Fibroblast of pulmonary artery (primary cell): ENCODE measurements around the gene MYH9.

Experiments used
- DNase-seq: peaks from one replicate; pipeline ENCODE4 v3.0.0-alpha.2; 2010; ENCODE audit warnings: low read depth
- H3K4me3 ChIP-seq: replicated peaks from 2 replicates; pipeline ENCODE4 v1.5.1; 2011; ENCODE audit warnings: low read depth, mild to moderate bottlenecking, control low read depth, low read length, moderate library complexity
- CTCF ChIP-seq: IDR thresholded peaks from 2 replicates; pipeline ENCODE4 v1.5.1; 2011; ENCODE audit warnings: mild to moderate bottlenecking, control low read depth, low read length, inconsistent platforms; ENCODE audit errors: missing control alignments

The MYH9 gene

GRCh38 chr22:36302439-36303114, 85.2 kb downstream of the MYH9 start:
- no peak for DNase-seq
- no peak overlapping the region for H3K4me3 ChIP-seq
- TF ChIP-seq CTCF = no peak

DNA sequence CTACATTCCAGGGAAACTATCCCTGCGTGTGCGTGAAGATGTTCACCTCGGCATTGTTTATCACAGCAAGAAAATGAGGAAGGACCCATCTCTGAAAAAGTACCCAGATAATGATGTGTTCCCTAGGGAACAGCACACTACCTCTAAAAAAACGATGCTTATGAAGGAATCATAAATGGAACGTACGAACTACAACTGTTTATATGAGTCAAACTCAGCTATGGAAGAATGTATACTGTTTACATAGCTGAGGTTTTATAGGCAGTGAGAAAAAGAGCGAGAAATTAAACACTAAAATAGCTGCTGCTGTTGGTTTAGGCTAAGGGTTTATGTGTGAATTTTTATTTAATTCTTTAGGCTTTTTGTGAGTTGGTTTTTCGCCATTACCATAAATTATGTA, 85.9 kb downstream of the MYH9 start:
- DNase-seq = peak; percentile 19
- H3K4me3 ChIP-seq = no peak overlapping the region
- TF ChIP-seq CTCF = no peak

GRCh38 chr22:36301384-36301828, 86.4 kb downstream of the MYH9 start:
- peak; percentile 73 for DNase-seq
- TF ChIP-seq CTCF = peak; percentile 91
- H3K4me3 ChIP-seq = no peak overlapping the region

DNA sequence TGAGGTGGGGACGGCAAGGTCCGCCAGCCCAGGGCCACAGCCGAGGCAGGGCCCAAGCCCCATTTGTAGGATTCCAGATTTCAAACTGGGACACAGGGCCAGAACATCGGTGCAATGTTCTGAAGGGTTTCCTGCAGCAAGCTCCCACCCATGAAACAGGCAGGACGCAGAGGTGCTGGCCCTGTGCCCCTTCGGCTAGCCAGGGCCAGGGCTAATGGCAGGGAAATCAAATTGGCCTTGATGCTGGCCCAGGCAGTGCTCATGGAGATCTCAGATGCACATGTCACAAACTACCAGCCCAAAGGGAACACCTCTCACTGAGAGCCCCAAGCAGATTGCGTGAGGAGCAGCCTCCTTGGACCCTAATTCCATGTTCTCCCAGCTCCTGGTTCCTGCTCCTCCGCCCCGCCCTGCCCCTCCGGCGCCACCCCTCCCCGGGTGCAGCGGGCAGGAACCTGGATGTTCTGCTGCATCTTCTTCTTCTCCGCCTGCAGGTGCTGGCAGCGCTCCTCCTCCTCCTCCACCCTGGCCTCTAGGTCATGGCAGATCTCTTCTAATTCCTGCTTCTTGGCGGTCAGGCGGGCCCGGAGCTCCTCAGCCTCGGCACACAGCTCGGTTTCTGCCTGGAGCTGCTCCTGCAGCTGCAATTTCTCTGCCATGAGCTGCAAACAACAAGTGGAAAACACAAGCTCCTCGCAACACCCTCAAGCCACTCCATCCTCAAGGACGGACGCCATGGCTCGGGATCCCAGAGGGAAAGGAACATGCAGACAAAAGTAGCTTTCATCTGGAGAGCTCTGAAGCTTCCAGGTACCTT, 87.2 kb downstream of the MYH9 start:
- TF ChIP-seq CTCF = no peak
- DNase-seq = no peak
- H3K4me3 ChIP-seq = no peak overlapping the region

GRCh38 chr22:36299911-36300310, 87.9 kb downstream of the MYH9 start:
- TF ChIP-seq CTCF = no peak
- DNase-seq = no peak
- H3K4me3 ChIP-seq = no peak overlapping the region

- no peak for TF ChIP-seq CTCF
- H3K4me3 ChIP-seq = no peak overlapping the region
- no peak for DNase-seq
These were observed 88.5 kb downstream of the MYH9 start for GRCh38 chr22:36299295-36299694.
